Adipose tissue (tissue), 3 donors: Measurements from ENCODE around the gene SPTB. TPM values are rescaled to one million over a fixed set of nuclear protein-coding genes. Genes with fewer than 3 reads are reported as not detected.
"Not testable (repeated sequence)": the region's sequence is repeated elsewhere in the genome, so short reads cannot be mapped to it uniquely, and the experiment has no call there.

ENCODE experiments used
- H3K27ac ChIP-seq: one replicate; pipeline ENCODE4 v1.5.1; 2013; ENCODE audit warnings: low read depth, low read length
- WGBS, 3 donors: extraction: QIAGEN DNeasy Blood & Tissue Kit; methylation state at CpG; one replicate each; pipeline ENCODE4 v1.1.7; 2013; 5-methylcytosine and 5-hydroxymethylcytosine counted together
- polyA plus RNA-seq, 3 donors: library from polyadenylated mRNA; stranded (reverse); fragments of 200-250 nt; gene quantifications; one replicate each; pipeline ENCODE4 v1.2.3, GENCODE V29; 2013
- donor health status: healthy with polysubstance abuse.
- donor health status: Bipolar disorder and iron deficiency.
- donor health status: healthy.

Gene SPTB
- polyA plus RNA-seq, result 1 to 10 TPM; 1.1 to 3.0 (median 2.5) TPM

- WGBS, 3 donors, result 0 to 1% (median 0%) methylated on average over 30 to 61 of the region's 61 CpGs
- no peak within 1 kb of the TSS for H3K27ac ChIP-seq
Observed at GRCh38 chr14:64879635-64880220, at the start of gene SPTB. Gene SPTB, minus strand, starts transcription at chr14:64879907. Its CDS starts 56,813 bp downstream, at chr14:64823094.

GRCh38 chr14:64929014-64929359, 49.3 kb upstream of the SPTB start:
- no peak overlapping the region for H3K27ac ChIP-seq
- WGBS, 3 donors, result 96 to 97% (median 96%) methylated on average over 3 of the region's 3 CpGs

- no peak overlapping the region for H3K27ac ChIP-seq
- WGBS, 3 donors, result 68 to 88% (median 71%) methylated on average over 7 of the region's 7 CpGs
Observed at GRCh38 chr14:64928239-64929013, 48.7 kb upstream of the SPTB start.

DNA sequence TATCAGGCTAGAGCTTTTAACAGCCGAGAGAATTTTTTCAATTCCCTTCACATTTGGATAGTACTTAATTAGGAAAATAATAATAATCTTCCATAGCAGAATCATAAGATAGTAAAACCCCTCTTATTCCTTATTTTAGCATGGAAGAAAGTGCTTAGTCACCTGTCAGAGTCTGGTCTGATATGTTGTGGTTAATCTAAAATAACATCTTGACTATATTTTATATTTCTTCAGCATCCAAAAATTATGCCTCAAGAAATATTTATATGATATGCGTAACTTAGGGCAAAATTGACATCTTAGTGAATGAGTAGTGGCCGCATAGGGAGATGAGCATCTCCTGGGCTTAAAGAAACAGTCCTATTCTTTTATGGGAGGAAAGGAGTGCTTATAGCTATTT, 47.3 kb upstream of the SPTB start:
- WGBS, 3 donors, result 69 to 92% (median 83%) methylated on average over 3 of the region's 3 CpGs
- no peak overlapping the region for H3K27ac ChIP-seq

GRCh38 chr14:64926398-64926995, 46.8 kb upstream of the SPTB start:
- WGBS, 3 donors, result 78 to 87% (median 78%) methylated on average over 4 of the region's 4 CpGs

GRCh38 chr14:64923015-64923414, 43.3 kb upstream of the SPTB start:
- 84 to 91% (median 91%) methylated on average over 3 of the region's 3 CpGs for WGBS, 3 donors
- H3K27ac ChIP-seq, result no peak overlapping the region

More at GRCh38 chr14:64926398-64926995, 46.8 kb upstream of the SPTB start:
- H3K27ac ChIP-seq, result no peak overlapping the region

DNA sequence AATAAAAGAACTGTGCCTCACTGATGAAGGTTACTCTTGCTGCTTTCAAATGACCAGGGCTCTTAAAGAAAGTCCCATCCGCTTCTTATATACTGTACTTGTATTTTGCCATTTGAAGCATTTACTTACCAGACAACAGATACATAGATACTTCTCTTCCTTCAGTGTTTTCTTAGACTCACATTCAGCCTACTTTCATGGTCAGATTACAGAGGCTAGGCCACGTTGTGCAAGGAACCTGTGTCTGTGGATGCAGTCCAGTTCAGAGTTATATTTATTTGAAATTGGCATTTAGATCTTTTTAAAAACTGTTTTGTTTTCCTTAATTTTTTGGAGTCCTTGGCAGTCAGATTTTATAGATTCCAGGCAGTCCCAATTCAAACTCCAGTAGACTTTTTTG, 40.8 kb upstream of the SPTB start:
- H3K27ac ChIP-seq, result no peak overlapping the region
- WGBS, 3 donors, result 69 to 84% (median 74%) methylated on average over 2 of the region's 2 CpGs

DNA sequence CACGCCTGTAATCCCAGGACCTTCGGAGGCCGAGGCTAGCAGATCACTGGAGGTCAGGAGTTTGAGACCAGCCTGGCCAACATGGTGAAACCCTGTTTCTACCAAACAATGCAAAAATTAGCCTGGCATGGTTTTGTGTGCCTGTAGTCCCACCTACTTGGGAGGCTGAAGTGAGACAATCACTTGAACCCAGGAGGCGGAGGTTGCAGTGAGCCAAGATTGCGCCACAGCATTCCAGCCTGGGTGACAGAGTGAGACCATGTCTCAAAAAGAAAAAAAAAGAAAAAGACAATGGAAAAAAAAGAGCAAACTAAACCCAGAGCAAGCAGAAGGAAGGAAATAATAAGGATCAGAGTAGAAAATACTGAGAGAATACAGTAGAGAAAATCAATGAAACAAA, 39.9 kb upstream of the SPTB start:
- WGBS, 3 donors, result 78 to 93% (median 89%) methylated on average over 5 of the region's 5 CpGs
- H3K27ac ChIP-seq, result no peak overlapping the region

GRCh38 chr14:64919215-64919614, 39.5 kb upstream of the SPTB start:
- H3K27ac ChIP-seq, result no peak overlapping the region

- 84 to 94% (median 89%) methylated on average over 4 of the region's 4 CpGs for WGBS, 3 donors
- no peak overlapping the region for H3K27ac ChIP-seq
Observed at GRCh38 chr14:64918216-64918615, 38.5 kb upstream of the SPTB start.

GRCh38 chr14:64915797-64916196, 36.1 kb upstream of the SPTB start:
- H3K27ac ChIP-seq, result no peak overlapping the region
- WGBS, 3 donors, result 66 to 84% (median 72%) methylated on average over 2 of the region's 2 CpGs

DNA sequence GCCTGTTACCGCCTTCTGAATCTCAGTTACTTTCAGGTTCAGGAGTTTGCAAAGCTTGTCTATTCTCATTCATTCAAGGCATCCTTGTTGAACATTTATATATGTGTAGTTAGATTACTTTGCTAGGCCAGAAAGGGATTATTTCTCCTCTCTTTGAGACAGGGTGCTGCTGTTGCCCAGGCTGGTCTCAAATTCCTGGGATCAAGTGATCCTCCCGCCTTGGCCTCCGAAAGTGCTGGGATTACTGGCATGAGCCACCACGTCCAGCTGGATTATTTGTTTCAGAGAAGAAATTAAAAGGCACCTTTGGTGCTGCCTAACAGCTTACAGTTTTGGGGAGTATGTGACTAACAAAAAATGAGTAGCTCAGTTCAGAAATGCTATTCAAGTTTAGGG, 35.3 kb upstream of the SPTB start:
- WGBS, 3 donors, result 25 to 32% (median 26%) methylated on average over 4 of the region's 4 CpGs
- H3K27ac ChIP-seq, result peak overlapping the region; percentile 93

DNA sequence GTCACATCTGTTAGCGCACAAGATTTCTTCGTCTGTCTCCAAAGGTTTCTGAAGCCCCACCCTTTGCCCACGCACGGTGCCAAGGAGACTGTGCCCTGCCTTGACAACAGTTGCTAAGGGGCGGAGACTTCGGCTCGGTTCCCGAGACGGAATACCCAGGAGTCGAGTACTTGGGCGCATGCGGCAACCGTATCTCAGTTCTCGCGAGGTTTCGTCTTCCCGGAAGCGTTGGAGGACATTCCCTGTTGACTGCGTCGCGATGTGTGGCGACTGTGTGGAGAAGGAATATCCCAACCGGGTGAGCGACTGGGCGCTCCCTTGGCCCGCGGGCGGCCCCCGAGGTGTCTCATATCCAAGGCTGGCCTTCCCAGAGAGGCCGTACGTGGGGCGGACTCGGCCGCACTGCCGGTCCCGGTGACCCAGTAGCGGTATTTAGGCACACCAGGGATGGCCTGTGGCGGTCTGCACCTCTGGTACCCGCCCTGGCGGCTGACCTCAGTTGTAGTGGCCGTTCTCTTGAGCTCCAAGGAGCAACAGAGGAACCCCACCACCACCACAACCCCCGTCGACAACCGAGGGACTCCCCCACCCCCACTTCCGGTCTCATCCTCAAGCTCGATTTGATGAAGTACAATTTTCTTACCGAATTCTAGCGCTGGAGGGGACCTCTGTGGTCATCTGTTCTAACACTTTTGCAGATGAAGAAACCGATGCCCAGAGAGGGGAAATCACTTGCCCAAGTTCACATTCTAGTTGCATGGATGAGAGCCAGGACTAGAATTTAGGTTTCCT, 34.7 kb upstream of the SPTB start, which contains the start of gene CHURC1:
CHURC1 (plus strand) TSS at position 219 of the 792 bp plus-strand sequence; CDS start at position 260, 41 bp downstream.
- WGBS, 3 donors, result 0 to 1% (median 0%) methylated on average over 45 to 49 of the region's 49 CpGs
- peak within 1 kb of the TSS; percentile 93 for H3K27ac ChIP-seq

DNA sequence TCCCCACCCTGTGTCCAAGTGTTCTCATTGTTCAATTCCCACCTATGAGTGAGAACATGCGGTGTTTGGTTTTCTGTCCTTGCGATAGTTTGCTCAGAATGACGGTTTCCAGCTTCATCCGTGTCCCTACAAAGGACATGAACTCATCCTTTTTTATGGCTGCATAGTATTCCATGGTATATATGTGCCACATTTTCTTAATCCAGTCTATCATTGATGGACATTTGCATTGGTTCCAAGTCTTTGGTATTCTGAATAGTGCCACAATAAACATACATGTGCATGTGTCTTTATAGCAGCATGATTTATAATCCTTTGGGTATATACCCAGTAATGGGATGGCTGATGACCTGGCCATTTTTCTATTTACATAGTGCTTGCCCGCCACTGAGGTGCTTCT, 33.8 kb upstream of the SPTB start:
- not testable (repeated sequence) for H3K27ac ChIP-seq
- WGBS, 3 donors, result 17 to 27% (median 21%) methylated on average over 1 of the region's 5 CpGs

GRCh38 chr14:64912261-64912660, 32.6 kb upstream of the SPTB start:
- H3K27ac ChIP-seq, result no peak overlapping the region
- WGBS, 3 donors, result 0 to 52% (median 5%) methylated on average over 1 of the region's 1 CpG

GRCh38 chr14:64910847-64911495, 31.3 kb upstream of the SPTB start:
- WGBS, 3 donors, result 19 to 28% (median 27%) methylated on average over 3 of the region's 3 CpGs
- no peak overlapping the region for H3K27ac ChIP-seq

DNA sequence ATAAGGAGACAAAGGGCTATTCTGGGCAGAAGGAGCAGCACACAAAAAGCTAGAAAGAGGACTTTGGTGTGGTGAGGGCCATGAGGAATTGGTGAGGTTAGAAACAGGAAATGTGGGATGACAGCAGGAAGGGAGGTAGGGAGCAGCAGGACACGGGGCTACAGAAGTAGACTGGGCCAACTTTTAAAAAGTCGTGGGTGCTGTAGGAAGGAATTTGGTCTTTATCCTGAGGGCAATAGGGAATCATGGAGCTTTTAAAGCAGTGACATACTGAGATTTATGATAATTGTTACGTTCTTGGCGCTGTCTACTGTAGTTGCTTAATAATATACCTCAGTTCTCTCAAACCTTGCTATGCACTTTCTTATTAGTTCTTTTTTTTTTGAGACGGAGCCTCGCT, 26.3 kb upstream of the SPTB start:
- whole genome bisulfite sequencing, 3 donors, result 42 to 79% (median 44%) methylated on average over 6 of the region's 6 CpGs
- no peak overlapping the region for H3K27ac ChIP-seq

DNA sequence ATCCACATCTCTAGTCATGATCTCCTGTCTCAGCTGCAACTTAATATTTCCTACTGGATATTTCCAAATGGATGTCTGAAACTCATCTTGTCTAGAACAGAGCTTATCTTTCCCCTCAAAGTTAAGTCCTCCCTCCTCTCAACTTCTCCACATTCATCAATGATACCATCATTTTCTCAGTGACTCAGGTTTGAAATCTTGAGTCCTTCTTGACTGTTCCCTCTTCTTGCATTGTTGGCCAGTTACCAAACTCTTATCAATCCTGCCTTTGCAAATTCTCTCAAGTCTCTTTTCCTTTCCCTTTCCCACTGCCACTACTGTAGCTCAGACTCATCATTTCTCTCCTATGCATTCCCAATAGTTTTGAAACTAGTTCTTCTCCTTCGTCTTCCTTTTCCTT, 20.3 kb upstream of the SPTB start:
- 61 to 82% (median 65%) methylated on average over 1 of the region's 1 CpG for WGBS, 3 donors
- H3K27ac ChIP-seq, result no peak overlapping the region
